Tibial artery (tissue), 4 donors: ENCODE measurements around the gene C1orf21.
A peak's percentile ranks its signal among the peaks of the same experiment; 100 is the strongest.

Experiments
- DNase-seq, 2 donors: peaks; one replicate each; pipeline ENCODE4 v3.0.0-alpha.2; 2019
- H3K27ac ChIP-seq, 2 donors: fragments of 200-600 bp; sonication (generic) in 1 of 2; 1 replicate in 1 of 2; 2 replicates in 1 of 2; pipeline ENCODE4 v1.5.1; 2018 to 2019; ENCODE audit warnings: mild to moderate bottlenecking in 1 of 2
- H3K27me3 ChIP-seq, 2 donors: fragments of 200-600 bp; sonication (generic) in 1 of 2; one replicate each; pipeline versions ENCODE4 v1.5.1 to v1.6.0; 2016 to 2019
- H3K36me3 ChIP-seq, 3 donors: fragments of 200-600 bp; sonication (generic) in 2 of 3; one replicate each; pipeline ENCODE4 v1.5.1; 2016 to 2019; ENCODE audit warnings: mild to moderate bottlenecking in 2 of 3
- H3K4me1 ChIP-seq, 4 donors: fragments of 200-600 bp; sonication (generic) in 2 of 4; 1 replicate in 3 of 4; 2 replicates in 1 of 4; pipeline ENCODE4 v1.5.1; 2016 to 2019
- H3K4me3 ChIP-seq, 2 donors: fragments of 200-600 bp; sonication (generic) in 1 of 2; 1 replicate in 1 of 2; 2 replicates in 1 of 2; pipeline ENCODE4 v1.5.1; 2018 to 2019; ENCODE audit warnings: mild to moderate bottlenecking in 2 of 2
- H3K9me3 ChIP-seq, 3 donors: fragments of 200-600 bp; sonication (generic) in 1 of 3; one replicate each; pipeline ENCODE4 v1.5.1; 2016 to 2019
- CTCF ChIP-seq, 2 experiments: fragments of 200-600 bp in 1 of 2; fragments of 450-650 bp in 1 of 2; IDR thresholded peaks; one replicate each; pipeline ENCODE4 v1.5.1; 2017 to 2019; ENCODE audit warnings: antibody characterized with exemption in 2 of 2, mild to moderate bottlenecking in 1 of 2, moderate library complexity in 1 of 2
- intact Hi-C: fragments of 100-400 bp; cut with DNase I; formaldehyde crosslinking; loops from one replicate; pipeline ENCODE4 v1.15.0; 2023; ENCODE audit warnings: low total_unique reads

The C1orf21 gene

GRCh38 chr1:184557423-184558347 lies 170.9 kb downstream of the C1orf21 start:
- no peak for DNase-seq
- Histone ChIP-seq H3K9me3 (no peaks in the 10 kb centered on the region), H3K36me3 (no peaks in the 10 kb centered on the region), H3K4me1 (peaks cover 0 to 19% (median 11%) of the 10 kb centered on the region in 4 donors), H3K27me3 (no peaks in the 10 kb centered on the region), H3K4me3 (no peak overlapping the region), H3K27ac (no peak overlapping the region)
- intact Hi-C loops = no loop called here
- no peak for TF ChIP-seq CTCF (IDR thresholded peaks at IDR 0.05)

- Histone ChIP-seq H3K27me3 (no peaks in the 10 kb centered on the region), H3K36me3 (no peaks in the 10 kb centered on the region), H3K4me1 (peaks cover 0 to 29% (median 15%) of the 10 kb centered on the region in 4 donors), H3K27ac (no peak overlapping the region), H3K4me3 (no peak overlapping the region), H3K9me3 (no peaks in the 10 kb centered on the region)
- no peak for DNase-seq
- intact Hi-C loops = no loop called here
- no peak for TF ChIP-seq CTCF (IDR thresholded peaks at IDR 0.05)
Measured at GRCh38 chr1:184558691-184559090, 171.9 kb downstream of the C1orf21 start.

- H3K27me3 ChIP-seq = no peaks in the 10 kb centered on the region
- no peaks in the 10 kb centered on the region for H3K9me3 ChIP-seq
- no peak for TF ChIP-seq CTCF (IDR thresholded peaks at IDR 0.05)
- no peaks in the 10 kb centered on the region for H3K36me3 ChIP-seq
- no peak overlapping the region for H3K4me3 ChIP-seq
- DNase-seq = no peak
- intact Hi-C loops = no loop called here
- peaks cover 0 to 31% (median 15%) of the 10 kb centered on the region in 4 donors for H3K4me1 ChIP-seq
- H3K27ac ChIP-seq = no peak overlapping the region
Measured at GRCh38 chr1:184559117-184559713, 172.4 kb downstream of the C1orf21 start.

- TF ChIP-seq CTCF (IDR thresholded peaks at IDR 0.05) = no peak
- DNase-seq = no peak
- H3K4me3 ChIP-seq = no peak overlapping the region
- peak overlapping the region; percentile 23 to 50 for H3K27ac ChIP-seq
- H3K36me3 ChIP-seq = no peaks in the 10 kb centered on the region
- intact Hi-C loops = no loop called here
- peaks cover 0 to 31% (median 15%) of the 10 kb centered on the region in 4 donors for H3K4me1 ChIP-seq
- no peaks in the 10 kb centered on the region for H3K9me3 ChIP-seq
- H3K27me3 ChIP-seq = no peaks in the 10 kb centered on the region
Measured at GRCh38 chr1:184562806-184563205, 176.0 kb downstream of the C1orf21 start.

GRCh38 chr1:184563308-184563707 lies 176.5 kb downstream of the C1orf21 start:
- intact Hi-C loops = no loop called here
- no peaks in the 10 kb centered on the region for H3K36me3 ChIP-seq
- H3K27ac ChIP-seq = no peak overlapping the region
- peak; percentile 52 to 53 for TF ChIP-seq CTCF (IDR thresholded peaks at IDR 0.05)
- no peak overlapping the region for H3K4me3 ChIP-seq
- H3K4me1 ChIP-seq = peaks cover 0 to 31% (median 15%) of the 10 kb centered on the region in 4 donors
- DNase-seq = no peak
- H3K27me3 ChIP-seq = no peaks in the 10 kb centered on the region
- no peaks in the 10 kb centered on the region for H3K9me3 ChIP-seq
